Lower leg skin (tissue), 4 donors: ENCODE measurements around the gene SLPI. TPM values are rescaled to one million over a fixed set of nuclear protein-coding genes. Genes with fewer than 3 reads are reported as not detected.

Experiments
- DNase-seq, 2 donors: peaks; one replicate each; pipeline ENCODE4 v3.0.0-alpha.2; 2019; ENCODE audit warnings: low spot score in 2 of 2
- H3K4me3 ChIP-seq: fragments of 200-600 bp; sonication (generic); 2 replicates; pipeline ENCODE4 v1.5.1; 2017; ENCODE audit warnings: mild to moderate bottlenecking, low read depth; ENCODE audit not compliant: poor library complexity, severe bottlenecking
- CTCF ChIP-seq, 3 donors: fragments of 450-650 bp; IDR thresholded peaks; one replicate each; pipeline ENCODE4 v1.5.1; 2016; ENCODE audit warnings: antibody characterized with exemption in 3 of 3, mild to moderate bottlenecking in 3 of 3, moderate library complexity in 2 of 3
- POLR2A ChIP-seq, 2 donors: fragments of 450-650 bp; IDR thresholded peaks; one replicate each; pipeline ENCODE4 v1.6.1; 2016 to 2017; ENCODE audit warnings: antibody characterized with exemption in 2 of 2, mild to moderate bottlenecking in 1 of 2, moderate library complexity in 1 of 2
- WGBS, 2 donors: methylation state at CpG; one replicate each; pipeline ENCODE4 v1.1.5; 2018; 5-methylcytosine and 5-hydroxymethylcytosine counted together
- intact Hi-C: fragments of 100-400 bp; cut with DNase I; formaldehyde crosslinking; loops from one replicate; pipeline ENCODE4 v1.15.0; 2023; ENCODE audit warnings: low total_unique reads
- total RNA-seq, 4 donors: library from RNA; depleted of rRNA; stranded (reverse); fragments of >200 nt; gene quantifications; one replicate each; pipeline ENCODE4 v1.1.0, GENCODE V29; 2016

The SLPI gene
- total RNA-seq, 4 donors from 2014 or later: 206 to 584 (median 292) TPM

- intact Hi-C loops: no loop called here
- 91 to 95% methylated on average over 1 of the region's 1 CpG for WGBS, 2 donors
These were observed 44.4 kb downstream of the SLPI start for GRCh38 chr20:45209924-45210323.

GRCh38 chr20:45206725-45207124, 47.6 kb downstream of the SLPI start, which contains the start of gene SEMG1:
Gene SEMG1, plus strand, starts transcription at chr20:45207033. Its CDS starts 21 bp downstream, at chr20:45207054.
- intact Hi-C loops: no loop called here
- no peak for TF ChIP-seq POLR2A (IDR thresholded peaks at IDR 0.05)
- 27 to 31% methylated on average over 1 of the region's 1 CpG for WGBS, 2 donors
- H3K4me3 ChIP-seq: no peak within 1 kb of the TSS
- DNase-seq: no peak

More at GRCh38 chr20:45209924-45210323, 44.4 kb downstream of the SLPI start:
- no peak for TF ChIP-seq POLR2A (IDR thresholded peaks at IDR 0.05)
- TF ChIP-seq CTCF (IDR thresholded peaks at IDR 0.05): no peak
- no peak overlapping the region for H3K4me3 ChIP-seq
- no peak for DNase-seq

Other genes with a start within 250 kb of the SLPI start
- 1 to 10 TPM in 2 of 4 donors, under 1 TPM in 2; 0.84 to 2.3 (median 1.3) TPM for gene KCNS1, start 153.4 kb downstream of the SLPI start, total RNA-seq
- gene WFDC5, start 139.4 kb downstream of the SLPI start, total RNA-seq: 100 to 1,000 TPM; 340 to 533 (median 389) TPM
- 10 to 100 TPM in 2 of 4 donors, 1 to 10 TPM in 2; 5.0 to 13.5 (median 9.4) TPM for gene WFDC12, start 130.1 kb downstream of the SLPI start, total RNA-seq
- 10 to 100 TPM in 1 of 4 donors, 1 to 10 TPM in 2, under 1 TPM in 1; 0.76 to 62.6 (median 5.2) TPM for gene PI3, start 79.7 kb downstream of the SLPI start, total RNA-seq
- gene SEMG1, start 47.5 kb downstream of the SLPI start, total RNA-seq: under 1 TPM in 1 of 4 donors, not detected in 3; 0.34 TPM
- gene SEMG2, start 33.2 kb downstream of the SLPI start, total RNA-seq: not detected
- gene RBPJL, start 52.3 kb upstream of the SLPI start, total RNA-seq: not detected
- gene MATN4, start 53.7 kb upstream of the SLPI start, total RNA-seq: 1 to 10 TPM in 2 of 4 donors, under 1 TPM in 2; 0.61 to 4.5 (median 1.8) TPM
- 100 to 1,000 TPM; 226 to 317 (median 278) TPM for gene SDC4, start 93.9 kb upstream of the SLPI start, total RNA-seq
- gene SYS1, start 108.6 kb upstream of the SLPI start, total RNA-seq: 10 to 100 TPM; 27.3 to 46.6 (median 36.0) TPM
- not detected for gene TP53TG5, start 123.8 kb upstream of the SLPI start, total RNA-seq
- gene DBNDD2, start 153.7 kb upstream of the SLPI start, total RNA-seq: 100 to 1,000 TPM in 1 of 4 donors, 10 to 100 TPM in 3; 53.2 to 115 (median 72.5) TPM
- gene PIGT, start 161.6 kb upstream of the SLPI start, total RNA-seq: 10 to 100 TPM; 33.6 to 64.5 (median 45.6) TPM
- 10 to 100 TPM; 11.3 to 24.7 (median 14.5) TPM for gene WFDC2, start 215.2 kb upstream of the SLPI start, total RNA-seq